Smooth muscle cell (in vitro differentiated cells): Measurements from ENCODE around the gene KCTD17. TPM values are rescaled to one million over a fixed set of nuclear protein-coding genes. Genes with fewer than 3 reads are reported as not detected.
A peak's percentile ranks its signal among the peaks of the same experiment; 100 is the strongest.

Experiments used
- DNase-seq: peaks from one replicate; lab custom pipeline; 2025; ENCODE audit not compliant: unreplicated experiment; lab: John Stamatoyannopoulos, UW
- H2AFZ ChIP-seq: fragments of 200-600 bp; sonication (generic); 2 replicates; pipeline ENCODE4 v1.6.0; 2016; ENCODE audit warnings: antibody characterized with exemption, low read depth, mild to moderate bottlenecking
- H3F3A ChIP-seq: fragments of 200-600 bp; sonication (generic); 2 replicates; pipeline ENCODE4 v1.6.0; 2017; ENCODE audit warnings: antibody characterized with exemption, low read depth
- H3K27ac ChIP-seq: fragments of 200-600 bp; sonication (generic); 2 replicates; pipeline ENCODE4 v1.5.1; 2016; ENCODE audit warnings: low read depth, mild to moderate bottlenecking
- H3K27me3 ChIP-seq: fragments of 200-600 bp; sonication (generic); 2 replicates; pipeline ENCODE4 v1.6.1; 2016; ENCODE audit warnings: low read depth, mild to moderate bottlenecking
- H3K36me3 ChIP-seq: fragments of 200-600 bp; sonication (generic); 2 replicates; pipeline ENCODE4 v1.5.1; 2016; ENCODE audit warnings: low read depth
- H3K4me1 ChIP-seq: fragments of 200-600 bp; sonication (generic); 2 replicates; pipeline ENCODE4 v1.5.1; 2016; ENCODE audit warnings: low read depth
- H3K4me2 ChIP-seq: fragments of 200-600 bp; sonication (generic); 2 replicates; pipeline ENCODE4 v1.6.0; 2016; ENCODE audit warnings: mild to moderate bottlenecking
- H3K4me3 ChIP-seq: fragments of 200-600 bp; sonication (generic); 2 replicates; pipeline ENCODE4 v1.5.1; 2016; ENCODE audit warnings: mild to moderate bottlenecking
- H3K79me2 ChIP-seq: fragments of 200-600 bp; sonication (generic); 2 replicates; pipeline ENCODE4 v1.6.0; 2016; ENCODE audit warnings: low read depth, mild to moderate bottlenecking
- H3K9ac ChIP-seq: fragments of 200-600 bp; sonication (generic); 2 replicates; pipeline ENCODE4 v1.6.0; 2016; ENCODE audit warnings: low read depth
- H3K9me3 ChIP-seq: fragments of 200-600 bp; sonication (generic); replicated peaks from 2 replicates; pipeline ENCODE4 v1.5.1; 2016; ENCODE audit warnings: low read depth
- H4K20me1 ChIP-seq: fragments of 200-600 bp; sonication (generic); 2 replicates; pipeline ENCODE4 v1.6.0; 2016; ENCODE audit warnings: low read depth
- WGBS: methylation state at CpG from one replicate; pipeline ENCODE4 v1.1.7; 2016; ENCODE audit warnings: low lambda C conversion rate; 5-methylcytosine and 5-hydroxymethylcytosine counted together
- polyA plus RNA-seq: library from polyadenylated mRNA; unstranded; fragments of >200 nt; fragmentation: Nextera tagmentation; extraction: Ambion mirVana; gene quantifications from 2 replicates; pipeline ENCODE4 v1.2.1, GENCODE V29; 2016
- total RNA-seq: library from RNA; depleted of rRNA; stranded (reverse); fragments of >200 nt; gene quantifications from 2 replicates; pipeline ENCODE4 v1.2.3, GENCODE V29; 2014
- TF ChIP-seq, protein P1 (sequence below): fragments of 200-600 bp; sonication (generic); IDR thresholded peaks from 2 replicates; pipeline ENCODE4 v1.5.1; 2017; ENCODE audit warnings: borderline replicate concordance, mild to moderate bottlenecking, antibody characterized with exemption; ENCODE audit not compliant: insufficient read depth, poor library complexity, severe bottlenecking

KCTD17 gene
- total and polyA plus RNA-seq, 2 experiments from 2014 or later, result 20.0 to 36.9 TPM

DNA sequence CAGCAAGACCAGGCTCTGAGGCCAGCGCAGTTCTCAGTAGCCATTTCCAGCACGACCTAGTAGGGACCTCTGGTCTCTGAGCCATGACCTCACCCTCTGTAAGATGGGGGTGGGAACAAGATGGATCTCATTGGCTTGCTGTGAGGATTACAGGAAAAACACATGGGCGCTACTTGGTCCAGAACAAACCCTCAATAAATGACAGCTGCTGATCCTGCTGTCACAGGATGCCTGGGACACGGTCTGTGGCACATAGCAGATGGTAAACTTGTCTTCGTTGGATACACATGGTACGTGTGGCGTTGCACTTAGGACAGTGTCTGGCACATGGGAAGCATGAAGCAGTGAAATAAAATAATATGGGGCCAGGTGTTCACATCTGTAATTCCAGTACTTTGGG is 4.5 kb upstream of the KCTD17 start:
- no peak for DNase-seq
- no peaks in the 10 kb centered on the region for H4K20me1 ChIP-seq
- H3K79me2 ChIP-seq, result no peaks in the 10 kb centered on the region
- no peaks in the 10 kb centered on the region for H3F3A ChIP-seq
- H2AFZ ChIP-seq, result no peak overlapping the region
- H3K27ac ChIP-seq, result no peak overlapping the region
- H3K9me3 ChIP-seq, result no peaks in the 10 kb centered on the region
- peaks cover under 1% of the 10 kb centered on the region for H3K4me1 ChIP-seq
- H3K36me3 ChIP-seq, result no peaks in the 10 kb centered on the region
- H3K4me3 ChIP-seq, result no peak overlapping the region
- WGBS, result 84% methylated on average over 7 of the region's 7 CpGs
- H3K4me2 ChIP-seq, result no peak overlapping the region
- H3K9ac ChIP-seq, result no peak overlapping the region
- TF ChIP-seq, protein P1, sequence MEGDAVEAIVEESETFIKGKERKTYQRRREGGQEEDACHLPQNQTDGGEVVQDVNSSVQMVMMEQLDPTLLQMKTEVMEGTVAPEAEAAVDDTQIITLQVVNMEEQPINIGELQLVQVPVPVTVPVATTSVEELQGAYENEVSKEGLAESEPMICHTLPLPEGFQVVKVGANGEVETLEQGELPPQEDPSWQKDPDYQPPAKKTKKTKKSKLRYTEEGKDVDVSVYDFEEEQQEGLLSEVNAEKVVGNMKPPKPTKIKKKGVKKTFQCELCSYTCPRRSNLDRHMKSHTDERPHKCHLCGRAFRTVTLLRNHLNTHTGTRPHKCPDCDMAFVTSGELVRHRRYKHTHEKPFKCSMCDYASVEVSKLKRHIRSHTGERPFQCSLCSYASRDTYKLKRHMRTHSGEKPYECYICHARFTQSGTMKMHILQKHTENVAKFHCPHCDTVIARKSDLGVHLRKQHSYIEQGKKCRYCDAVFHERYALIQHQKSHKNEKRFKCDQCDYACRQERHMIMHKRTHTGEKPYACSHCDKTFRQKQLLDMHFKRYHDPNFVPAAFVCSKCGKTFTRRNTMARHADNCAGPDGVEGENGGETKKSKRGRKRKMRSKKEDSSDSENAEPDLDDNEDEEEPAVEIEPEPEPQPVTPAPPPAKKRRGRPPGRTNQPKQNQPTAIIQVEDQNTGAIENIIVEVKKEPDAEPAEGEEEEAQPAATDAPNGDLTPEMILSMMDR, result no peak
- no peaks in the 10 kb centered on the region for H3K27me3 ChIP-seq

DNA sequence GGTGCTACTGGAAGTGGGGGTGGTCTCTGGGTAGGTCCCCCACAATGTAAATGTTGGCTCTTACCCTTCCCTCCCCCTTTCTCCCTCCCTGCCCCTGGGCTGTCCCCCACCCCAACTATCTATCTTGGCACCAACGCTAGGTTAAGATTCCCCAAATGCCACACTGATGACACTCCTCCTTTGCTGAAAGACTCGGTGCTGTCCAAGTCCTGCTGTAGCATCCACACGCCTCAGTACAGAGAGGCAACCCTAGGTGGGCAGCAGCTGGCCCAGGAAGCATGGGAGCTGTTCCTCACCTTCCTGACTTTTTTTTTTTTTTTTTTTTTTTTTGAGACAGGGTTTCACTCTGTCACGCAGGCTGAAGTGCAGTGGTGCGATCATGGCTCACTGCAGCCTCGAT is 3.4 kb upstream of the KCTD17 start:
- no peaks in the 10 kb centered on the region for H3K36me3 ChIP-seq
- 72% methylated on average over 6 of the region's 6 CpGs for WGBS
- H3K9ac ChIP-seq, result no peak overlapping the region
- H2AFZ ChIP-seq, result no peak overlapping the region
- TF ChIP-seq, protein P1, result no peak
- no peaks in the 10 kb centered on the region for H4K20me1 ChIP-seq
- DNase-seq, result no peak
- no peaks in the 10 kb centered on the region for H3K27me3 ChIP-seq
- H3K27ac ChIP-seq, result no peak overlapping the region
- H3K4me1 ChIP-seq, result peaks cover 6% of the 10 kb centered on the region
- no peaks in the 10 kb centered on the region for H3F3A ChIP-seq
- no peaks in the 10 kb centered on the region for H3K79me2 ChIP-seq
- H3K9me3 ChIP-seq, result no peaks in the 10 kb centered on the region
- H3K4me3 ChIP-seq, result no peak overlapping the region
- H3K4me2 ChIP-seq, result no peak overlapping the region

DNA sequence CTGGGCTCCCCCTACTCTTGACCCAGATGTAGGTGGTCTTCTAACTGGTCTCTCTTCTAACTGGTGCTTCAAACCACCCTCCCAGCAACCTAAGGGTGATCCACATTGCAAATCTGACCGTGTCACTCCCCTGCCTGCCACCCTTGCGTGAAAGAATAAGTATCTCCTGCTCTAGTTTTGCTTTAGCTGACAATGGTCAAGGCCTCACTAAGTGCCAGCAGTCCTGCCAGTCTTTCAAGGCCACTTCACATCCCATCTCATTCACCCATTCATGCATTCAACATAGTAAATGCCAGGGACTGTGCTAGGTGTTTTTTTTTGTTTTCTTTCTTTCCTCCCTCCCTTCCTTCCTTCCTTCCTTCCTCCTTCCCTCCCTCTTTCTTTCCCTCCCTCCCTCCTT is 2.3 kb upstream of the KCTD17 start:
- Histone ChIP-seq H4K20me1 (no peaks in the 10 kb centered on the region), H2AFZ (no peak overlapping the region), H3K27me3 (no peaks in the 10 kb centered on the region), H3K9me3 (no peaks in the 10 kb centered on the region), H3K9ac (no peak overlapping the region), H3K79me2 (no peaks in the 10 kb centered on the region), H3K4me1 (peaks cover 6% of the 10 kb centered on the region), H3K27ac (no peak overlapping the region), H3K4me3 (no peak overlapping the region), H3K4me2 (no peak overlapping the region), H3K36me3 (no peaks in the 10 kb centered on the region), H3F3A (no peaks in the 10 kb centered on the region)
- TF ChIP-seq, protein P1, result no peak
- whole genome bisulfite sequencing, result 89% methylated on average over 2 of the region's 2 CpGs
- DNase-seq, result no peak

DNA sequence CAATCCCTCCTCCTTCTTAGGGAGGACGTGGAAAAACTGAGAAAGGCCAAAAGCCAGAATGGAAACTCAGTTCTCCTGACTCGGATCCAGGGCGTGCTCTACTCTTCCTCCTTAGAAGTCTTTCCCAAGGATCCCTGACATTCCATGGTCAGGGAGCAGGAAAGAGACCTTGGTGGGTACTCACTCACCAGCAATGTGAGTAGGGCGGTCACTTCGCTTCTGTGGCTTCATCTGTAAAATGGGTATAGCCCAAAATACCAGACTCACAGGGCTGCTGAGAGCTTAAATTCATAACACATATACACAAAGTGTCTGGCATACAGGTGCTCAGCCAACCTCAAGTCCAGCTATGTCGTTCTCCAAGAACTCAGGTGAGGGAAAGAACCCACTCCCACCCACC is 629 bp upstream of the KCTD17 start:
- no peaks in the 10 kb centered on the region for H3K27me3 ChIP-seq
- no peak overlapping the region for H3K4me3 ChIP-seq
- no peak overlapping the region for H2AFZ ChIP-seq
- H3K4me1 ChIP-seq, result peaks cover 6% of the 10 kb centered on the region
- H3K9me3 ChIP-seq, result no peaks in the 10 kb centered on the region
- no peaks in the 10 kb centered on the region for H3F3A ChIP-seq
- no peak for DNase-seq
- no peak overlapping the region for H3K27ac ChIP-seq
- H3K4me2 ChIP-seq, result peak overlapping the region; percentile 94
- TF ChIP-seq, protein P1, result no peak
- WGBS, result 90% methylated on average over 6 of the region's 6 CpGs
- no peak overlapping the region for H3K9ac ChIP-seq
- no peaks in the 10 kb centered on the region for H4K20me1 ChIP-seq
- no peaks in the 10 kb centered on the region for H3K79me2 ChIP-seq
- H3K36me3 ChIP-seq, result no peaks in the 10 kb centered on the region
